Heart left ventricle (tissue), 13 donors: ENCODE results near the gene ALG1.

Experiments
- POLR2A ChIP-seq, 2 donors: fragments of 450-650 bp; IDR thresholded peaks; one replicate each; pipeline ENCODE4 v1.6.1; 2017; ENCODE audit warnings: antibody characterized with exemption in 2 of 2, mild to moderate bottlenecking in 2 of 2, moderate library complexity in 2 of 2
- TF ChIP-seq, protein P1 (sequence below), 12 donors: fragments of 200-600 bp; sonication (generic) in 4 of 12; IDR thresholded peaks; one replicate each; pipeline versions ENCODE4 v1.5.0 to v1.8.0; 2018 to 2022; ENCODE audit warnings: antibody characterized with exemption in 12 of 12, mild to moderate bottlenecking in 5 of 12
- donor health status: ischemic (EF 13 %, LVEDD 7.1; RV severe dilation, severe dysfunction).
- donor health status: DM: no; HTN: yes; CAD: no.
- donor health status: DM: no; HTN: no; CAD: no.
- donor health status: ischemic (EF 25% LVEDD 6.9; RV normal size, moderate dysfunction).
- donor health status: ischemic (EF 25% LVEDD 5.7; RV mildly dilated, moderate dysfunction).
- donor health status: ischemic (EF 35%, LVEDD 5.7; RV mildly dilated, moderate dysfunction).
- donor health status: nonischemic (EF 11% LVEDD 7.7; RV severe dilation, severe dysfunction).
- donor health status: DM: yes; HTN: yes; CAD: no.
- donor health status: PGD.
- donor health status: ischemic (EF 29% LVEDD 5.4; RV normal size, mild dysfunction).
- donor health status: nonischemic (EF 23%, LVEDD 6.1; RV moderate dilation, normal function).

DNA sequence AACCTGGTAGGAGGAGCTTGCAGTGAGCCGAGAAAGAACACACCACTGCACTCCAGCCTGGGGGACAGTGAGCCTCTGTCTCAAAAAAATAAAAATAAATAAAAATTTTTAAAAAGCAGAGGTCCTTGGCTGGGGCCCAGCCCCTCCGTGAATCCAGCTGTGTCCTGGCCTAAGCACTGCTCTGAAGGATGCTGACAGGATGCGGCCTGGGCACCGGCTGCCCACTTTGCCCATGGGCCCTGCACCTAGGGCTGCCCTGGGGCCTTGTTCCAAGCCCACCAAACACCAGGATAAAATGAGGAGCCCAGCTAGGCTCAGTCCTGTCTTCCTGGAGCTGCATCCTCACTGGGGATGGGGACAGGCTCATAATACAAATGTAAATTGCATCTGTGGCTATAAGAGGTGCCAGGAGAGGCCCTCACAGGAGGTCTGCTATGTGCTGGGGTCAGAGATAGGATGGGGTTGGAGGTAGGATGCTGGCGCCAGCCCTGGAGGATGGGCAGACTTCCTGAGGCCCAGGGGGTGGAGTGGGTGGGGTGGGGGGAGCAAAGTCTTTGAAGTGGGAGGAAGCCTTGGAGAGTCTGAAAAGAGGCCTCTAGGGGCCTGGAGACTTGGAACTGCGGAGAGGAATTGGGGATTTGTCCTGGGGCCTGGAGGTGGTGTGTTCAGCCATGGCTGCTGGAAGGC, 12.1 kb upstream of the ALG1 start:
- TF ChIP-seq, protein P1, sequence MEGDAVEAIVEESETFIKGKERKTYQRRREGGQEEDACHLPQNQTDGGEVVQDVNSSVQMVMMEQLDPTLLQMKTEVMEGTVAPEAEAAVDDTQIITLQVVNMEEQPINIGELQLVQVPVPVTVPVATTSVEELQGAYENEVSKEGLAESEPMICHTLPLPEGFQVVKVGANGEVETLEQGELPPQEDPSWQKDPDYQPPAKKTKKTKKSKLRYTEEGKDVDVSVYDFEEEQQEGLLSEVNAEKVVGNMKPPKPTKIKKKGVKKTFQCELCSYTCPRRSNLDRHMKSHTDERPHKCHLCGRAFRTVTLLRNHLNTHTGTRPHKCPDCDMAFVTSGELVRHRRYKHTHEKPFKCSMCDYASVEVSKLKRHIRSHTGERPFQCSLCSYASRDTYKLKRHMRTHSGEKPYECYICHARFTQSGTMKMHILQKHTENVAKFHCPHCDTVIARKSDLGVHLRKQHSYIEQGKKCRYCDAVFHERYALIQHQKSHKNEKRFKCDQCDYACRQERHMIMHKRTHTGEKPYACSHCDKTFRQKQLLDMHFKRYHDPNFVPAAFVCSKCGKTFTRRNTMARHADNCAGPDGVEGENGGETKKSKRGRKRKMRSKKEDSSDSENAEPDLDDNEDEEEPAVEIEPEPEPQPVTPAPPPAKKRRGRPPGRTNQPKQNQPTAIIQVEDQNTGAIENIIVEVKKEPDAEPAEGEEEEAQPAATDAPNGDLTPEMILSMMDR (IDR thresholded peaks at IDR 0.05) = no peak
- TF ChIP-seq POLR2A (IDR thresholded peaks at IDR 0.05) = no peak
